GM18519 (cell line): Measurements from ENCODE around the gene HBA2.
"Not testable (repeated sequence)": the region's sequence is repeated elsewhere in the genome, so short reads cannot be mapped to it uniquely, and the experiment has no call there.

ENCODE experiments used
- ATAC-seq: cut with Tn5 transposase; IDR thresholded peaks from one replicate; pipeline ENCODE4 v1.9.1; 2021; ENCODE audit warnings: mild to moderate bottlenecking, moderate library complexity; ENCODE audit not compliant: unreplicated experiment, low FRiP score

HBA2 gene

GRCh38 chr16:173211-173854 lies 657 bp downstream of the HBA2 start:
- ATAC-seq = not testable (repeated sequence)

GRCh38 chr16:173928-174769 lies 1.5 kb downstream of the HBA2 start:
- ATAC-seq = not testable (repeated sequence)

GRCh38 chr16:175011-175949 lies 2.6 kb downstream of the HBA2 start:
- ATAC-seq = no peak

DNA sequence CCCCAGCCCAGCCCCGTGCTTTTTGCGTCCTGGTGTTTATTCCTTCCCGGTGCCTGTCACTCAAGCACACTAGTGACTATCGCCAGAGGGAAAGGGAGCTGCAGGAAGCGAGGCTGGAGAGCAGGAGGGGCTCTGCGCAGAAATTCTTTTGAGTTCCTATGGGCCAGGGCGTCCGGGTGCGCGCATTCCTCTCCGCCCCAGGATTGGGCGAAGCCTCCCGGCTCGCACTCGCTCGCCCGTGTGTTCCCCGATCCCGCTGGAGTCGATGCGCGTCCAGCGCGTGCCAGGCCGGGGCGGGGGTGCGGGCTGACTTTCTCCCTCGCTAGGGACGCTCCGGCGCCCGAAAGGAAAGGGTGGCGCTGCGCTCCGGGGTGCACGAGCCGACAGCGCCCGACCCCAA lies 3.3 kb downstream of the HBA2 start:
- ATAC-seq = not testable (repeated sequence)

DNA sequence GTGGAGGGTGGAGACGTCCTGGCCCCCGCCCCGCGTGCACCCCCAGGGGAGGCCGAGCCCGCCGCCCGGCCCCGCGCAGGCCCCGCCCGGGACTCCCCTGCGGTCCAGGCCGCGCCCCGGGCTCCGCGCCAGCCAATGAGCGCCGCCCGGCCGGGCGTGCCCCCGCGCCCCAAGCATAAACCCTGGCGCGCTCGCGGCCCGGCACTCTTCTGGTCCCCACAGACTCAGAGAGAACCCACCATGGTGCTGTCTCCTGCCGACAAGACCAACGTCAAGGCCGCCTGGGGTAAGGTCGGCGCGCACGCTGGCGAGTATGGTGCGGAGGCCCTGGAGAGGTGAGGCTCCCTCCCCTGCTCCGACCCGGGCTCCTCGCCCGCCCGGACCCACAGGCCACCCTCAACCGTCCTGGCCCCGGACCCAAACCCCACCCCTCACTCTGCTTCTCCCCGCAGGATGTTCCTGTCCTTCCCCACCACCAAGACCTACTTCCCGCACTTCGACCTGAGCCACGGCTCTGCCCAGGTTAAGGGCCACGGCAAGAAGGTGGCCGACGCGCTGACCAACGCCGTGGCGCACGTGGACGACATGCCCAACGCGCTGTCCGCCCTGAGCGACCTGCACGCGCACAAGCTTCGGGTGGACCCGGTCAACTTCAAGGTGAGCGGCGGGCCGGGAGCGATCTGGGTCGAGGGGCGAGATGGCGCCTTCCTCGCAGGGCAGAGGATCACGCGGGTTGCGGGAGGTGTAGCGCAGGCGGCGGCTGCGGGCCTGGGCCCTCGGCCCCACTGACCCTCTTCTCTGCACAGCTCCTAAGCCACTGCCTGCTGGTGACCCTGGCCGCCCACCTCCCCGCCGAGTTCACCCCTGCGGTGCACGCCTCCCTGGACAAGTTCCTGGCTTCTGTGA lies 4.1 kb downstream of the HBA2 start, which contains the start of gene HBA1:
HBA1 (plus strand) TSS at position 204 of the 906 bp plus-strand sequence; CDS start at position 241, 37 bp downstream.
- not testable (repeated sequence) for ATAC-seq

- no peak for ATAC-seq
Measured at GRCh38 chr16:177394-177822, 4.7 kb downstream of the HBA2 start.

DNA sequence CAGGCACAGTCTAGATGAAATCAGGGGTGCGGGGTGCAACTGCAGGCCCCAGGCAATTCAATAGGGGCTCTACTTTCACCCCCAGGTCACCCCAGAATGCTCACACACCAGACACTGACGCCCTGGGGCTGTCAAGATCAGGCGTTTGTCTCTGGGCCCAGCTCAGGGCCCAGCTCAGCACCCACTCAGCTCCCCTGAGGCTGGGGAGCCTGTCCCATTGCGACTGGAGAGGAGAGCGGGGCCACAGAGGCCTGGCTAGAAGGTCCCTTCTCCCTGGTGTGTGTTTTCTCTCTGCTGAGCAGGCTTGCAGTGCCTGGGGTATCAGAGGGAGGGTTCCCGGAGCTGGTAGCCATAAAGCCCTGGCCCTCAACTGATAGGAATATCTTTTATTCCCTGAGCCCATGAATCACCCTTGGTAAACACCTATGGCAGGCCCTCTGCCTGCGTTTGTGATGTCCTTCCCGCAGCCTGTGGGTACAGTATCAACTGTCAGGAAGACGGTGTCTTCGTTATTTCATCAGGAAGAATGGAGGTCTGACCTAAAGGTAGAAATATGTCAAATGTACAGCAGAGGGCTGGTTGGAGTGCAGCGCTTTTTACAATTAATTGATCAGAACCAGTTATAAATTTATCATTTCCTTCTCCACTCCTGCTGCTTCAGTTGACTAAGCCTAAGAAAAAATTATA lies 5.4 kb downstream of the HBA2 start:
- ATAC-seq = no peak

DNA sequence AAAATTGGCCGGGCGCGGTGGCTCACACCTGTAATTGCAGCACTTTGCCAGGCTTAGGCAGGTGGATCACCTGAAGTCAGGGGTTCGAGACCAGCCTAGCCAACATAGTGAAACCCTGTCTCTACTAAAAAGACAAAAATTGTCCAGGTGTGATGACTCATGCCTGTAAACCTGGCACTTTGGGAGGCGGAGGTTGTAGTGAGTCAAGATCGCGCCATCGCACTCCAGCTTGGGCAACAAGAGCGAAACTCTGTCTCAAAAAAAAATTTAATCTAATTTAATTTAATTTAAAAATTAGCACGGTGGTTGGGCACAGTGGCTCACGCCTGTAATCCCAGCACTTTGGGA lies 6.0 kb downstream of the HBA2 start:
- ATAC-seq = no peak

DNA sequence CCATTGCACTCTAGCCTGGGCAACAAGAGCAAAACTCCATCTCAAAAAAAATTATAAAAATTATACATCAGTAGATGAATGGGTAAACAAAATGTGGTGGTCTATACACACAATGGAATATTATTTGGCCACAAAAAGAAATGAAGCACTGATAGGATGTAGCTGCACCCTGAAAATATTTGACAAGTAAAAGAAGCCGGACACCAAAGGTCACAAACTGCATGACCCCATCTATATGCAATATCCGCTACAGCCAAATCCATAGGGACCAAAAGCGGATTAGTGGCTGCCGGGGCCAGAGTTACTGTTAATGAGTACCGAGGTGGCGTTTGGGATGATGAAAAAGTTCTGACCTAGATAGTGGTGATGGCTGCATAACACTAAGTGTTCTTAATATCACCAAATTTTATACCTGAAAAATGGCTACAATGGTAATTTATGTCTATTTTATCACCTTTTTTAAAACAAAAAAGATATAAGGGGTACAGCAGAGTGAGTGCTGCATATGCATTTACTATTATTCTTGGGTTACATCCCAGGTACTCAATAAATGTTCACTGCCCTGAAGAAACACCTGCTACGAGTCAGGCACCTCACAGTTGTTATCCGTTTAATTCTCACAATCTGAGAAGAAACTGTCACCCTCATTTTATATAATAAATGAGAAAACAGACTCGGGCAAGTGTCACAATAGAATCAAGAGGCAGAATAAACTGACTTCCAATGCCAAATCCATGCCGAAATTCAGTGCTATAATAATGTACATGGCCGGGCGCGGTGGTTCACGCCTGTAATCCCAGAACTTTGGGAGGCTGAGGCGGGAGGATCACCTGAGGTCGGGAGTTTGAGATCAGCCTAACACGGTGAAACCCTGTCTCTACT lies 6.8 kb downstream of the HBA2 start:
- no peak for ATAC-seq

DNA sequence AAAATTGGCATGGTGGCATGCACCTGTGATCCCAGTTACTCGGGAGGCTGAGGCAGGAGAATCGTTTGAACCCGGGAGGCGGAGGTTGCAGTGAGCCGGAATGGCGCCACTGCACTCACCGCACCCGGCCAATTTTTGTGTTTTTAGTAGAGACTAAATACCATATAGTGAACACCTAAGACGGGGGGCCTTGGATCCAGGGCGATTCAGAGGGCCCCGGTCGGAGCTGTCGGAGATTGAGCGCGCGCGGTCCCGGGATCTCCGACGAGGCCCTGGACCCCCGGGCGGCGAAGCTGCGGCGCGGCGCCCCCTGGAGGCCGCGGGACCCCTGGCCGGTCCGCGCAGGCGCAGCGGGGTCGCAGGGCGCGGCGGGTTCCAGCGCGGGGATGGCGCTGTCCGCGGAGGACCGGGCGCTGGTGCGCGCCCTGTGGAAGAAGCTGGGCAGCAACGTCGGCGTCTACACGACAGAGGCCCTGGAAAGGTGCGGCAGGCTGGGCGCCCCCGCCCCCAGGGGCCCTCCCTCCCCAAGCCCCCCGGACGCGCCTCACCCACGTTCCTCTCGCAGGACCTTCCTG lies 7.5 kb downstream of the HBA2 start, which contains the start of gene HBQ1:
HBQ1 (plus strand) TSS at position 359 of the 575 bp plus-strand sequence; CDS start at position 387, 28 bp downstream.
- ATAC-seq = no peak

- no peak for ATAC-seq
Measured at GRCh38 chr16:180681-181564, 8.2 kb downstream of the HBA2 start.

GRCh38 chr16:181565-182021 lies 8.9 kb downstream of the HBA2 start:
- ATAC-seq = no peak

- ATAC-seq = no peak
Measured at GRCh38 chr16:183005-183404, 10.3 kb downstream of the HBA2 start.

DNA sequence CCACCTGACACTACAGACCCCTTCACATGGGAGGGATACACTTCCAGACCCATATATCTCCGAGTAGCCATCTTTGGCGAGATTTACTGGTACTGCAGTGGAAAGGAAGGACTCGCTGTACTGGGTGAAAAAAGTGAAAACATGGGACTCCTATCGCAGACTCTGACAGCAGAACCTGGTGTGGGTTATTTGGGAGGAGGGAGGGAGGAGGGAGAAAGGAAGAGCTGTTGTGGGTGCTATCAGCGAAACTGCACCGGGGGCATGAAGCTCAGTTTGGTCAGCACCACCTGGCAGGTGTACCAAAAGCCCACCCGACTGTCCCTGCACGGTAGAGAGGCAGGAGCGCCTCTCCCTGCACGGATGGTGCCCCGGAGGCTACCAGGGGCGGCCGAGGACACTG lies 12.5 kb downstream of the HBA2 start:
- ATAC-seq = no peak

DNA sequence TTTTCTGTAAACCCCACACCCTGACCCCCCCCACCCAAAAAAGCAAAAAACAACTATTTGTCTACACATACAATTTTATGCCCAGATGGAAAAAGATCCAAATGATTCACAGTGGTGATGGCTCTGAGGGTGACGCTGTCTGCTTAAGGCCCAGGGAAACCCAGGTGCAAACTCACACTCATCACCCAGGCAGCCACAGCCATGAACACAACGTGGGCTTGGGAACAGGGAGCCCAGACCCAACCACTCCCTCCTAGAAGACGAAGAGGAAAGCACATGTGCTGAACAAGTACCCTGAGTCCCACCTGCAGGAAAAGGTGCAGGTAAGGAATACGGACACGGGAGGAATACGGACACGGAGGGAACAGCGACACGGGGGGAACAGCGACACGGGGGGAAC lies 13.0 kb downstream of the HBA2 start:
- no peak for ATAC-seq

DNA sequence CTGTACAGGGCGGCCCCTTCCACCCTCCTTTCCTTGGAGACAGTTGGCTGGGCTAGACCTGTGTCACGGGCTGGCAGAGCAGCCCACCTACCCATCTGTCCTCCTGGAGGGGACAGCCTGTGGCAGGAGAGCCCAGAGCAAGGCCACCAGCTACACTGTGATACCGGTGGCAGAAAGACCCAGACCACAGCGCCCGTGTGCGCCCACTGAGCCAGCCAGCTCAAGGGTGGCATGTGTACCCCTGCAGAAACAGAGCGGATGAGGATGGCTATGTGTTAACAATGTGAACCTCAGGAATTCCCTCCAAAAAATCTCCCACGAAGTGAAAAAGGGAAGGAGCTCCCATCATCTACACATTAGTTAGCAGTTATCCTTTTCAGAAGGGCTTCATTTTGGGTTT lies 14.7 kb downstream of the HBA2 start:
- ATAC-seq = no peak

DNA sequence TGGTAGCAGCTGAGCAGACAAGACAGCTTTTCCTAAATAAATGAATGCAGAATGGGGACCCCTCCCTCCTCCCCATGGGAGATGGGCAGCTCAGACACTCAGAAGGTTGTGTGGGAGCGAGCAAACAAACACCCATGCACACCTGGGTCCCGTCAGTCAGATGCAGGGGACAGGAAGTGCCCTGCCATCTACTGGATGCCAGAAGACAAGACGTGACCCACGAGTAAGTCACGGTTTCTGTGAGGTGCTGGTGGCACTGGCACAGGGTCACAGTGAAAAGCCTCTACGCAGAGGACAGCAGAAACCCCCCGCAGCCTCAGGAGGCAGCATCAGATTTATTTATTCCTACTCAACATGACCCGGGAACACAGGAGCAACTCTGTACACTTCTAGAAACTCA lies 16.0 kb downstream of the HBA2 start:
- no peak for ATAC-seq
